Measurements from ENCODE around the gene KRT25. TPM values are rescaled to one million over a fixed set of nuclear protein-coding genes. Genes with fewer than 3 reads are reported as not detected.

Gene KRT25
- not detected for total RNA-seq

DNA sequence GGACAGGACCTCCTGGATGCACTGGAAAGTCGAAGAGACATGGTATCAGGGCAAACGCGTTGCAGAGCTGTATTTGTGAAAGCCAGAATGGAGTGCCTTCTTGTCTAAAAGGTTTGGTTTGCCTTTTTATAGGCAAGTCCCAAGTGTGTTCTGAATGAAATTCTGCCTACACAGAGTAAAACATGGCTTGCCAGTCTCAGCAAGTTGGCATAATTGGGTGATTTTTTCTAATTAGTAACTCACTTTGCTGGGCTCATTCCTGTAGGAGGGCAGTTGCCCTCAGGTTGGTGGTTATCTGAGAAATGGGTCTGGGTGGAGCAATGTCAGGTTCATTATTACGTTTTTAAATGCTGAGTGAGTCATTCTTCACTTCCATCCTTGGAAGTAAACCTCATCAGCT, at the start of gene KRT25:
TSS of gene KRT25 (minus strand) at position 101 of the 400 bp plus-strand sequence. CDS start at position 41, 60 bp downstream.
- Histone ChIP-seq H3K27me3 (ENCODE audit: insufficient read depth, low read length) (peaks cover 31% of the 10 kb centered on the region), H3K4me3 (ENCODE audit: low read length) (no peak within 1 kb of the TSS), H3K4me1 (ENCODE audit: insufficient read depth, low read length) (no peaks in the 10 kb centered on the region), H3K9me3 (ENCODE audit: low read depth, low read length) (peaks cover 19% of the 10 kb centered on the region)

DNA sequence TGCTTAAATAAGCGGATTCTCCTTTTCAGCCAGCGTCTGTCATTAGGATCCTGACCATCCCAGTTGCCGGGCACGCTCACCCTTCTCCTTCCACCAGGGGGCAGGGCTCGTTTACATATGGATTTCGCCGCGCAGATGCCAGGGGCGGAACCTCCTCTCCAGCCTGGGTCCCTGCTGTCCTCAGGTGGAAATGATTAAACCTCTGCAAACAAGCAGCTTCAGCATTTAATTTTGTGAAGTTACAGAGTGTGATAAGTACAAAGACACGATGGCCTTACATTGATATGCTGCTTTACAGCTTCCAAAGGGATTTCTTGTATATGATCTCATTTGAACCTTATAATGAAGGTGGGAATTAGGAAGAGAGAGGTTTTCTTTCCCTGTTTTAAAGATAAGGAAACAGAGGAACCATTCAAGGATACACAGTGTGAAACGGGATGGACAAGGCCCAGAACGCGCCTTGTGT, 48.5 kb upstream of the KRT25 start:
- Histone ChIP-seq H3K4me1 (ENCODE audit: insufficient read depth, low read length) (no peaks in the 10 kb centered on the region), H3K4me3 (ENCODE audit: low read length) (no peak overlapping the region), H3K27me3 (ENCODE audit: insufficient read depth, low read length) (peaks cover 76% of the 10 kb centered on the region), H3K9me3 (ENCODE audit: low read depth, low read length) (no peaks in the 10 kb centered on the region)

GRCh38 chr17:40801157-40801556, 46.0 kb upstream of the KRT25 start:
- Histone ChIP-seq H3K4me1 (ENCODE audit: insufficient read depth, low read length) (no peaks in the 10 kb centered on the region), H3K4me3 (ENCODE audit: low read length) (no peak overlapping the region), H3K9me3 (ENCODE audit: low read depth, low read length) (no peaks in the 10 kb centered on the region), H3K27me3 (ENCODE audit: insufficient read depth, low read length) (peaks cover 68% of the 10 kb centered on the region)

- peaks cover 66% of the 10 kb centered on the region for H3K27me3 ChIP-seq (ENCODE audit: insufficient read depth, low read length)
- no peaks in the 10 kb centered on the region for H3K4me1 ChIP-seq (ENCODE audit: insufficient read depth, low read length)
- no peaks in the 10 kb centered on the region for H3K9me3 ChIP-seq (ENCODE audit: low read depth, low read length)
- no peak overlapping the region for H3K4me3 ChIP-seq (ENCODE audit: low read length)
These were observed 45.2 kb upstream of the KRT25 start for GRCh38 chr17:40800381-40800780.

- Histone ChIP-seq H3K27me3 (ENCODE audit: insufficient read depth, low read length) (peaks cover 63% of the 10 kb centered on the region), H3K4me1 (ENCODE audit: insufficient read depth, low read length) (no peaks in the 10 kb centered on the region)
These were observed 44.7 kb upstream of the KRT25 start, which contains the start of gene KRT28 for GRCh38 chr17:40799859-40800258. KRT28 (minus strand) TSS chr17:40799959; CDS start chr17:40799893, 66 bp downstream.

DNA sequence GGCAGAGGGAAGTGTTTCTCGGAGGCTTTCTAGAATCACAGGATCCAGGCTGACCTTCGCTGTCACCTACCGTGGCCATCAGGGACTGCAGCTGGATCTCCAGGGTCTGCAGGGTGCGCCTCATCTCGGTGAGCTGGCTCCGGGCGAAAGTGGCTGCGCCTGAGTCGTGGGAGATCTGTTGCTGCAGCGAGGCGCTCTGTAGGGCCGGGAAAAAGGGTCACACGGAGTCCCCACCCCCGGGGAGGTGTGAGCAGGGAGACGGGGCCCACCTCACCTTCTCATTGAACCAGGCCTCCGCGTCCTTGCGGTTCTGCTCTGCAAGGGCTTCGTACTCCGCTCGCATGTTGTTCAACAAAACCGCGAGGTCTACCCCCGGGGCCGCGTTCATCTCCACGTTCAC, 41.7 kb upstream of the KRT25 start:
- Histone ChIP-seq H3K4me1 (ENCODE audit: insufficient read depth, low read length) (no peaks in the 10 kb centered on the region), H3K4me3 (ENCODE audit: low read length) (no peak overlapping the region), H3K27me3 (ENCODE audit: insufficient read depth, low read length) (peaks cover 44% of the 10 kb centered on the region), H3K9me3 (ENCODE audit: low read depth, low read length) (no peaks in the 10 kb centered on the region)

More at GRCh38 chr17:40799859-40800258, 44.7 kb upstream of the KRT25 start, which contains the start of gene KRT28:
- no peak within 1 kb of the TSS for H3K4me3 ChIP-seq (ENCODE audit: low read length)
- no peaks in the 10 kb centered on the region for H3K9me3 ChIP-seq (ENCODE audit: low read depth, low read length)

GRCh38 chr17:40795019-40795667, 40.0 kb upstream of the KRT25 start:
- peaks cover 30% of the 10 kb centered on the region for H3K27me3 ChIP-seq (ENCODE audit: insufficient read depth, low read length)
- H3K4me1 ChIP-seq (ENCODE audit: insufficient read depth, low read length) = no peaks in the 10 kb centered on the region
- H3K9me3 ChIP-seq (ENCODE audit: low read depth, low read length) = no peaks in the 10 kb centered on the region
- no peak overlapping the region for H3K4me3 ChIP-seq (ENCODE audit: low read length)

DNA sequence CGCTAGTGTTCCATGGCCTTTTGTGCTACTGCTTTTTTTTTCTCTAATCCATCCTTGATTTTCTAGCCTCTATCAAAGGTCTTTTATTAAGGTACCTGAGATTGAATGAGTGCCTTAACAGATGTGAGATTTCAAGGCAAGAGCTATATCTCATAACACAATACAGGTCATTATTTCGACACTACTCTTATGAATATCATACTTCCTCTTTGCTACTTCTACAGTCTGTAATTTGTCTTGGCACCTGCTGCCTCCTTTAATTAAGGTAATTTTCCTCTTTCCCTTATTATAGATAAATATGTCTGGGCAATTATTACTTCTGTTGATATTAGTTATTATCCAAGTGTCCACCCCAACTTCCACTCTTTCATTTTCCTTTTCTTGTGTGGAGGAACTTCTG, 39.3 kb upstream of the KRT25 start:
- H3K4me1 ChIP-seq (ENCODE audit: insufficient read depth, low read length) = no peaks in the 10 kb centered on the region
- H3K27me3 ChIP-seq (ENCODE audit: insufficient read depth, low read length) = peaks cover 24% of the 10 kb centered on the region
- H3K9me3 ChIP-seq (ENCODE audit: low read depth, low read length) = no peaks in the 10 kb centered on the region
- H3K4me3 ChIP-seq (ENCODE audit: low read length) = no peak overlapping the region

GRCh38 chr17:40793832-40794231, 38.7 kb upstream of the KRT25 start:
- Histone ChIP-seq H3K9me3 (ENCODE audit: low read depth, low read length) (no peaks in the 10 kb centered on the region), H3K27me3 (ENCODE audit: insufficient read depth, low read length) (peaks cover 21% of the 10 kb centered on the region)

GRCh38 chr17:40791787-40792436, 36.8 kb upstream of the KRT25 start:
- peaks cover 12% of the 10 kb centered on the region for H3K27me3 ChIP-seq (ENCODE audit: insufficient read depth, low read length)
- H3K4me3 ChIP-seq (ENCODE audit: low read length) = no peak overlapping the region
- H3K4me1 ChIP-seq (ENCODE audit: insufficient read depth, low read length) = no peaks in the 10 kb centered on the region
- no peaks in the 10 kb centered on the region for H3K9me3 ChIP-seq (ENCODE audit: low read depth, low read length)

More at GRCh38 chr17:40793832-40794231, 38.7 kb upstream of the KRT25 start:
- no peak overlapping the region for H3K4me3 ChIP-seq (ENCODE audit: low read length)
- no peaks in the 10 kb centered on the region for H3K4me1 ChIP-seq (ENCODE audit: insufficient read depth, low read length)

- Histone ChIP-seq H3K4me1 (ENCODE audit: insufficient read depth, low read length) (no peaks in the 10 kb centered on the region), H3K27me3 (ENCODE audit: insufficient read depth, low read length) (peaks cover 9% of the 10 kb centered on the region), H3K9me3 (ENCODE audit: low read depth, low read length) (no peaks in the 10 kb centered on the region), H3K4me3 (ENCODE audit: low read length) (no peak overlapping the region)
These were observed 36.0 kb upstream of the KRT25 start for GRCh38 chr17:40791111-40791510.

DNA sequence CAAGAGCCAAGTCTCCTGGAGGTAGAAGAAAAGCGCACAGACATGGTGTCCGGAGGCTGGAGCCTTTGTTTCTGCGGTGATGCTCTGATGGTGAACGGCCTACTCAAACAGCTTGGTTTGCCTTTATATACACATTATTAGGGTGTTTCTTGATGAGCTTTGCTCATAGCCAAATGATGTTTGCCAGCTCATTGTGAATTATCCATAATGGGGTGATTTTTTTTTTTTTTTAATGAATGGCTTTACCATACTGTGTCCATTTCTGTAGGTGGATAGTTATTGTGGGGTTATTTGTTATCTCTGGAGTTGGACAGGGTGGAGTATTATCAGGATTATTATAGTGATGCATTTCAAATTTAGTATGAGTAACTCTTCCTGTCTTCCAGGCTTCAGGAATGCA, 27.3 kb upstream of the KRT25 start, which contains the start of gene KRT27:
TSS of gene KRT27 (minus strand) at position 101 of the 400 bp plus-strand sequence. CDS start at position 44, 57 bp downstream.
- Histone ChIP-seq H3K4me3 (ENCODE audit: low read length) (no peak within 1 kb of the TSS), H3K4me1 (ENCODE audit: insufficient read depth, low read length) (no peaks in the 10 kb centered on the region), H3K9me3 (ENCODE audit: low read depth, low read length) (no peaks in the 10 kb centered on the region), H3K27me3 (ENCODE audit: insufficient read depth, low read length) (peaks cover 31% of the 10 kb centered on the region)

DNA sequence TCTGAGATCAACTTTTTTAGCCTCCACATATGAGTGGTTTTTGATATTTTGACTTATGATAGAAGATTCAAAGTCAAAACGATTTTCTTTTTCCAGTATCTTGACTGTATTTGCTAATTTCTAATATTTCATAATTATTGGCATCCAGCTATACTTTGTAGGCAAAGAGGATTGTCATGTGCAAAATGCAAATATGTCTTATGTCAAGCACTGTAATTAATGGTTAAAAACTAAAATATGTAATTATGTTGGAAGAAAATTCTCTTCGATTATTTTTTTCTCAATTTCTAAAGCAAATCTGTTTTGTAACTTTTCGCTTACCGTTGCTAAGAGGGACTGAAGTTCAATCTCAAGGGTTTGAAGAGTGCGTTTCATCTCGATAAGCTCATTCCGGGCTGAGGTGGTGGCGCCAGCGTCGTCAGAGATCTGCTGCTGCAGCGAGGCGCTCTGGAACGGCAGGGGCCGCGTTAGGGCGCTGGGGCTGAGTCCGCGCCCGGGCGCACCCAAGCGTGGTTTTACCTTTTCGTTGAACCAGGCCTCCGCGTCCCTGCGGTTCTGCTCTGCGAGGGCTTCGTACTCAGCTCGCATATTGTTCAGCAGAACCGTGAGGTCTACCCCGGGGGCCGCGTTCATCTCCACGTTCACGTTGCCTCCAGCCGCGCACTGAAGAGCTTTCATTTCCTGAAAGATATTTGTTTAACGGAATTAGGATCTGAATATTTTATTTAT, 24.2 kb upstream of the KRT25 start:
- Histone ChIP-seq H3K27me3 (ENCODE audit: insufficient read depth, low read length) (peaks cover 41% of the 10 kb centered on the region), H3K4me3 (ENCODE audit: low read length) (no peak overlapping the region), H3K4me1 (ENCODE audit: insufficient read depth, low read length) (no peaks in the 10 kb centered on the region), H3K9me3 (ENCODE audit: low read depth, low read length) (no peaks in the 10 kb centered on the region)

GRCh38 chr17:40778461-40778860, 23.3 kb upstream of the KRT25 start:
- H3K4me3 ChIP-seq (ENCODE audit: low read length) = no peak overlapping the region
- H3K27me3 ChIP-seq (ENCODE audit: insufficient read depth, low read length) = peaks cover 46% of the 10 kb centered on the region
- no peaks in the 10 kb centered on the region for H3K9me3 ChIP-seq (ENCODE audit: low read depth, low read length)
- no peaks in the 10 kb centered on the region for H3K4me1 ChIP-seq (ENCODE audit: insufficient read depth, low read length)

DNA sequence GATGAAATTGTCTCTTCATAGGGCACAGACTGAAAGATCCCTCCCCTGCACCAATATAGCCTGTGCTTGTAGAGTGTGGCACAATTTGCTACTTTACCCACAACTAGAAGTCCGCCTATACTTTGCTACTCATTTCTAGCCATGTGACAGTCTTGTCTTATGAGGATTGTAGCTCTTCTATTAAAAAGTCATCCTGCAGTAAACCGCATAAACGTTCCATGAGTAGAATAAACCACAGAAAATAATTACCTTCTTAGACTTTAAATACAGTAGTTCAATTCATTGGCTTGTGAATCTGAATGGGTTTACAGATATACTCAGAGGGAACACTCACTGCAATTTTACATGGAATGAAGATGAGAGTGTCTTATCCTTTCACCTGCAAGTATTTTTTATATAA, 22.8 kb upstream of the KRT25 start:
- H3K4me1 ChIP-seq (ENCODE audit: insufficient read depth, low read length) = no peaks in the 10 kb centered on the region

More for the DNA sequence above, 22.8 kb upstream of the KRT25 start:
- H3K4me3 ChIP-seq (ENCODE audit: low read length) = no peak overlapping the region
- peaks cover 46% of the 10 kb centered on the region for H3K27me3 ChIP-seq (ENCODE audit: insufficient read depth, low read length)
- H3K9me3 ChIP-seq (ENCODE audit: low read depth, low read length) = no peaks in the 10 kb centered on the region
